Memory B cell (primary cell): ENCODE measurements around the gene PITPNM2.

ENCODE experiments used
- ATAC-seq: fragments of 150-1000 bp; cut with Tn5 transposase; 2 replicates; pipeline ENCODE4 v1.10.0; 2021; ENCODE audit warnings: low read depth, mild to moderate bottlenecking, moderate library complexity
- DNase-seq, 2 donors: peaks; one replicate each; pipeline ENCODE4 v3.0.0; 2022; ENCODE audit warnings: low spot score in 2 of 2
- H3K27ac Mint-ChIP-seq: one replicate; pipeline ENCODE4 v1.8.0; 2022; ENCODE audit warnings: mild to moderate bottlenecking, moderate library complexity, mixed read lengths
- H3K27me3 Mint-ChIP-seq: one replicate; pipeline ENCODE4 v1.8.0; 2022; ENCODE audit warnings: mixed read lengths
- H3K36me3 Mint-ChIP-seq: one replicate; pipeline ENCODE4 v1.8.0; 2022; ENCODE audit warnings: mild to moderate bottlenecking, mixed read lengths
- H3K4me1 Mint-ChIP-seq: one replicate; pipeline ENCODE4 v1.8.0; 2022; ENCODE audit warnings: mixed read lengths
- H3K4me3 Mint-ChIP-seq: one replicate; pipeline ENCODE4 v1.8.0; 2022; ENCODE audit warnings: mild to moderate bottlenecking, moderate library complexity, mixed read lengths
- H3K9me3 Mint-ChIP-seq: one replicate; pipeline ENCODE4 v1.8.0; 2022; ENCODE audit warnings: mixed read lengths

PITPNM2 gene

GRCh38 chr12:123120452-123121166, 30.3 kb downstream of the PITPNM2 start:
- peaks cover 4% of the 10 kb centered on the region for H3K36me3 Mint-ChIP-seq
- ATAC-seq = peak; percentile 16
- peak overlapping the region; percentile 86 for H3K27ac Mint-ChIP-seq
- DNase-seq = no peak
- H3K4me3 Mint-ChIP-seq = peak overlapping the region; percentile 6
- H3K4me1 Mint-ChIP-seq = peaks cover 42% of the 10 kb centered on the region
- no peaks in the 10 kb centered on the region for H3K27me3 Mint-ChIP-seq
- H3K9me3 Mint-ChIP-seq = no peaks in the 10 kb centered on the region

- DNase-seq (peak; percentile 34 to 59), ATAC-seq (peak; percentile 89)
- peak overlapping the region; percentile 86 for H3K27ac Mint-ChIP-seq
- H3K36me3 Mint-ChIP-seq = peaks cover 4% of the 10 kb centered on the region
- no peak overlapping the region for H3K4me3 Mint-ChIP-seq
- H3K4me1 Mint-ChIP-seq = peaks cover 50% of the 10 kb centered on the region
- no peaks in the 10 kb centered on the region for H3K9me3 Mint-ChIP-seq
- H3K27me3 Mint-ChIP-seq = no peaks in the 10 kb centered on the region
Measured at GRCh38 chr12:123119808-123120207, 31.1 kb downstream of the PITPNM2 start.

GRCh38 chr12:123118497-123118896, 32.4 kb downstream of the PITPNM2 start:
- peaks cover 55% of the 10 kb centered on the region for H3K4me1 Mint-ChIP-seq

GRCh38 chr12:123115409-123116121, 35.3 kb downstream of the PITPNM2 start:
- H3K9me3 Mint-ChIP-seq = no peaks in the 10 kb centered on the region
- peak overlapping the region; percentile 96 for H3K27ac Mint-ChIP-seq
- H3K36me3 Mint-ChIP-seq = peaks cover 4% of the 10 kb centered on the region
- peak overlapping the region; percentile 73 for H3K4me3 Mint-ChIP-seq
- peaks cover 39% of the 10 kb centered on the region for H3K4me1 Mint-ChIP-seq
- ATAC-seq (peak; percentile 70), DNase-seq (peak; percentile 53 to 68)
- no peaks in the 10 kb centered on the region for H3K27me3 Mint-ChIP-seq

More at GRCh38 chr12:123118497-123118896, 32.4 kb downstream of the PITPNM2 start:
- Mint-ChIP-seq H3K4me3 (no peak overlapping the region), H3K27ac (peak overlapping the region; percentile 86), H3K9me3 (no peaks in the 10 kb centered on the region), H3K36me3 (peaks cover 4% of the 10 kb centered on the region), H3K27me3 (no peaks in the 10 kb centered on the region)
- ATAC-seq = no peak
- no peak for DNase-seq

GRCh38 chr12:123114304-123115083, 36.4 kb downstream of the PITPNM2 start:
- peak overlapping the region; percentile 73 for H3K4me3 Mint-ChIP-seq
- peaks cover 4% of the 10 kb centered on the region for H3K36me3 Mint-ChIP-seq
- DNase-seq = no peak
- no peaks in the 10 kb centered on the region for H3K27me3 Mint-ChIP-seq
- H3K9me3 Mint-ChIP-seq = no peaks in the 10 kb centered on the region
- H3K4me1 Mint-ChIP-seq = peaks cover 29% of the 10 kb centered on the region
- H3K27ac Mint-ChIP-seq = peak overlapping the region; percentile 96
- ATAC-seq = peak; percentile 7

GRCh38 chr12:123113026-123113425, 37.9 kb downstream of the PITPNM2 start:
- H3K27me3 Mint-ChIP-seq = no peaks in the 10 kb centered on the region
- no peak overlapping the region for H3K27ac Mint-ChIP-seq
- H3K36me3 Mint-ChIP-seq = peaks cover 5% of the 10 kb centered on the region
- ATAC-seq (no peak), DNase-seq (no peak)
- H3K9me3 Mint-ChIP-seq = no peaks in the 10 kb centered on the region
- H3K4me3 Mint-ChIP-seq = no peak overlapping the region
- H3K4me1 Mint-ChIP-seq = peaks cover 29% of the 10 kb centered on the region

- Mint-ChIP-seq H3K36me3 (peaks cover 10% of the 10 kb centered on the region), H3K4me1 (peaks cover 37% of the 10 kb centered on the region), H3K27ac (no peak overlapping the region), H3K27me3 (no peaks in the 10 kb centered on the region), H3K9me3 (no peaks in the 10 kb centered on the region), H3K4me3 (no peak overlapping the region)
- ATAC-seq (no peak), DNase-seq (no peak)
Measured at GRCh38 chr12:123111498-123112165, 39.3 kb downstream of the PITPNM2 start.

GRCh38 chr12:123109319-123109772, 41.5 kb downstream of the PITPNM2 start:
- no peaks in the 10 kb centered on the region for H3K27me3 Mint-ChIP-seq
- H3K36me3 Mint-ChIP-seq = peaks cover 12% of the 10 kb centered on the region
- no peak for ATAC-seq
- no peaks in the 10 kb centered on the region for H3K9me3 Mint-ChIP-seq
- peaks cover 36% of the 10 kb centered on the region for H3K4me1 Mint-ChIP-seq
- no peak overlapping the region for H3K27ac Mint-ChIP-seq
- no peak overlapping the region for H3K4me3 Mint-ChIP-seq
- no peak for DNase-seq

- ATAC-seq = no peak
Measured at GRCh38 chr12:123108682-123109066, 42.2 kb downstream of the PITPNM2 start.

GRCh38 chr12:123107926-123108681, 42.8 kb downstream of the PITPNM2 start:
- DNase-seq (no peak), ATAC-seq (no peak)
- Mint-ChIP-seq H3K4me1 (peaks cover 33% of the 10 kb centered on the region), H3K9me3 (no peaks in the 10 kb centered on the region), H3K36me3 (peaks cover 12% of the 10 kb centered on the region), H3K27me3 (no peaks in the 10 kb centered on the region), H3K27ac (peak overlapping the region; percentile 91), H3K4me3 (no peak overlapping the region)

More at GRCh38 chr12:123108682-123109066, 42.2 kb downstream of the PITPNM2 start:
- no peak overlapping the region for H3K4me3 Mint-ChIP-seq
- H3K9me3 Mint-ChIP-seq = no peaks in the 10 kb centered on the region
- peaks cover 12% of the 10 kb centered on the region for H3K36me3 Mint-ChIP-seq
- no peak for DNase-seq
- H3K27ac Mint-ChIP-seq = no peak overlapping the region
- H3K27me3 Mint-ChIP-seq = no peaks in the 10 kb centered on the region
- H3K4me1 Mint-ChIP-seq = peaks cover 34% of the 10 kb centered on the region

GRCh38 chr12:123106640-123107359, 44.1 kb downstream of the PITPNM2 start:
- DNase-seq (no peak), ATAC-seq (peak; percentile 94)
- H3K27me3 Mint-ChIP-seq = no peaks in the 10 kb centered on the region
- H3K4me1 Mint-ChIP-seq = peaks cover 35% of the 10 kb centered on the region
- no peaks in the 10 kb centered on the region for H3K9me3 Mint-ChIP-seq
- peaks cover 12% of the 10 kb centered on the region for H3K36me3 Mint-ChIP-seq
- H3K27ac Mint-ChIP-seq = peak overlapping the region; percentile 91
- H3K4me3 Mint-ChIP-seq = peak overlapping the region; percentile 64

GRCh38 chr12:123105211-123105826, 45.6 kb downstream of the PITPNM2 start:
- peak overlapping the region; percentile 18 for H3K4me3 Mint-ChIP-seq
- DNase-seq = no peak
- ATAC-seq = no peak
- H3K4me1 Mint-ChIP-seq = peaks cover 36% of the 10 kb centered on the region
- peaks cover 12% of the 10 kb centered on the region for H3K36me3 Mint-ChIP-seq
- no peaks in the 10 kb centered on the region for H3K27me3 Mint-ChIP-seq
- H3K9me3 Mint-ChIP-seq = no peaks in the 10 kb centered on the region
- peak overlapping the region; percentile 82 for H3K27ac Mint-ChIP-seq
